CD14-positive monocyte (primary cell): Measurements from ENCODE around the gene GRIN2C. TPM values are rescaled to one million over a fixed set of nuclear protein-coding genes. Genes with fewer than 3 reads are reported as not detected.

Source experiments
- DNase-seq, 3 donors: peaks; one replicate each; pipeline ENCODE4 v3.0.0-alpha.2; 2011 to 2022
- H2AFZ ChIP-seq: 2 replicates; pipeline ENCODE4 v1.6.0; 2012; ENCODE audit warnings: mild to moderate bottlenecking, low read depth, low read length, inconsistent platforms; ENCODE audit not compliant: insufficient read depth, poor library complexity, severe bottlenecking
- H3K27ac ChIP-seq, 2 donors: 1 replicate in 1 of 2; 2 replicates in 1 of 2; pipeline ENCODE4 v1.5.1; 2012 to 2013; ENCODE audit warnings: low read length in 2 of 2, control low read depth in 1 of 2, inconsistent platforms in 1 of 2, low read depth in 1 of 2, mild to moderate bottlenecking in 1 of 2
- H3K27me3 ChIP-seq, 2 donors: one replicate each; pipeline versions ENCODE4 v1.6.0 to v1.6.1; 2011 to 2013; ENCODE audit warnings: low read length in 2 of 2; ENCODE audit not compliant: control insufficient read depth in 2 of 2, insufficient read depth in 2 of 2
- H3K36me3 ChIP-seq, 2 donors: replicated peaks in 1 of 2; 1 replicate in 1 of 2; 2 replicates in 1 of 2; pipeline versions ENCODE4 v1.5.1 to v1.6.1; 2012 to 2013; ENCODE audit warnings: low read length in 2 of 2, control low read depth in 1 of 2, inconsistent platforms in 1 of 2, mild to moderate bottlenecking in 1 of 2; ENCODE audit not compliant: insufficient read depth in 2 of 2, control insufficient read depth in 1 of 2
- H3K4me1 ChIP-seq, 2 donors: 1 replicate in 1 of 2; 2 replicates in 1 of 2; pipeline versions ENCODE4 v1.5.1 to v1.6.1; 2012 to 2013; ENCODE audit warnings: low read length in 2 of 2, control low read depth in 1 of 2, inconsistent platforms in 1 of 2, mild to moderate bottlenecking in 1 of 2, moderate library complexity in 1 of 2; ENCODE audit not compliant: insufficient read depth in 2 of 2, control insufficient read depth in 1 of 2
- H3K4me2 ChIP-seq: replicated peaks from 2 replicates; pipeline ENCODE3; 2012; ENCODE audit warnings: low read length, moderate library complexity, mild to moderate bottlenecking; ENCODE audit not compliant: poor library complexity, severe bottlenecking; ENCODE audit errors: extremely low read depth
- H3K4me3 ChIP-seq, 3 experiments: fragments of 200-600 bp in 1 of 3; sonication (generic) in 1 of 3; replicated peaks in 1 of 3; 1 replicate in 2 of 3; 2 replicates in 1 of 3; pipeline ENCODE4 v1.5.1; 2011 to 2013; ENCODE audit warnings: low read length in 3 of 3, mild to moderate bottlenecking in 3 of 3, control low read depth in 2 of 3, low read depth in 2 of 3, inconsistent platforms in 1 of 3, moderate library complexity in 1 of 3
- H3K79me2 ChIP-seq: 2 replicates; pipeline ENCODE4 v1.6.0; 2012; ENCODE audit warnings: mild to moderate bottlenecking, control low read depth, inconsistent platforms, low read length, moderate library complexity; ENCODE audit not compliant: insufficient read depth
- H3K9ac ChIP-seq: 2 replicates; pipeline ENCODE4 v1.6.0; 2017; ENCODE audit warnings: low read length, mild to moderate bottlenecking; ENCODE audit not compliant: insufficient read depth, poor library complexity, severe bottlenecking
- H3K9me3 ChIP-seq, 2 donors: replicated peaks in 1 of 2; 1 replicate in 1 of 2; 2 replicates in 1 of 2; pipeline versions ENCODE4 v1.5.1 to v1.6.1; 2012 to 2013; ENCODE audit warnings: low read length in 2 of 2, control low read depth in 1 of 2; ENCODE audit not compliant: control insufficient read depth in 1 of 2, insufficient read depth in 1 of 2
- H4K20me1 ChIP-seq: 2 replicates; pipeline ENCODE4 v1.6.0; 2012; ENCODE audit warnings: mild to moderate bottlenecking, low read length, control low read depth, moderate library complexity; ENCODE audit not compliant: insufficient read depth
- H3K27ac Mint-ChIP-seq, 7 donors: one replicate each; pipeline ENCODE4 v1.8.0; 2020; ENCODE audit warnings: mild to moderate bottlenecking in 7 of 7, mixed read lengths in 7 of 7, moderate library complexity in 6 of 7, inconsistent platforms in 2 of 7
- H3K27me3 Mint-ChIP-seq, 3 donors: one replicate each; pipeline ENCODE4 v1.8.0; 2021 to 2022; ENCODE audit warnings: low read depth in 3 of 3, mild to moderate bottlenecking in 3 of 3, mixed read lengths in 3 of 3, moderate library complexity in 3 of 3, inconsistent platforms in 1 of 3
- H3K36me3 Mint-ChIP-seq, 2 donors: one replicate each; pipeline ENCODE4 v1.8.0; 2020; ENCODE audit warnings: mixed read lengths in 2 of 2, inconsistent platforms in 1 of 2, mild to moderate bottlenecking in 1 of 2
- H3K4me1 Mint-ChIP-seq: one replicate; pipeline ENCODE4 v1.8.0; 2020; ENCODE audit warnings: mild to moderate bottlenecking, mixed read lengths
- H3K4me3 Mint-ChIP-seq, 2 donors: one replicate each; pipeline ENCODE4 v1.8.0; 2020; ENCODE audit warnings: mild to moderate bottlenecking in 2 of 2, mixed read lengths in 2 of 2, moderate library complexity in 1 of 2
- H3K9me3 Mint-ChIP-seq, 7 donors: one replicate each; pipeline ENCODE4 v1.8.0; 2020 to 2022; ENCODE audit warnings: mixed read lengths in 7 of 7, mild to moderate bottlenecking in 6 of 7, moderate library complexity in 6 of 7, inconsistent platforms in 2 of 7
- WGBS: methylation state at CpG from one replicate; pipeline ENCODE4 v1.1.5; 2013; ENCODE audit warnings: missing lambda C conversion rate; ENCODE audit not compliant: insufficient coverage; 5-methylcytosine and 5-hydroxymethylcytosine counted together
- intact Hi-C, 2 donors: fragments of 100-400 bp; cut with micrococcal nuclease; formaldehyde crosslinking; loops; one replicate each; pipeline versions ENCODE4 v1.15.0 to v1.15.1; 2023
- polyA plus RNA-seq, 3 donors: library from polyadenylated mRNA; depleted of rRNA in 1 of 3; unstranded in 2 of 3; stranded (reverse) in 1 of 3; fragments of 300-500 nt in 2 of 3; fragments of >200 nt in 1 of 3; fragmentation: Illumina TruSeq in 2 of 3; gene quantifications; 1 replicate in 2 of 3; 2 replicates in 1 of 3; pipeline ENCODE4 v1.2.3, GENCODE V29; 2012 to 2021
- TF ChIP-seq, protein P1 (sequence below): fragments of 200-600 bp; IDR thresholded peaks from one replicate; pipeline ENCODE4 v1.8.0; 2022; ENCODE audit warnings: antibody characterized with exemption, mild to moderate bottlenecking

The GRIN2C gene
- polyA plus RNA-seq, 3 donors, result 0.04 TPM; not detected in 2

DNA sequence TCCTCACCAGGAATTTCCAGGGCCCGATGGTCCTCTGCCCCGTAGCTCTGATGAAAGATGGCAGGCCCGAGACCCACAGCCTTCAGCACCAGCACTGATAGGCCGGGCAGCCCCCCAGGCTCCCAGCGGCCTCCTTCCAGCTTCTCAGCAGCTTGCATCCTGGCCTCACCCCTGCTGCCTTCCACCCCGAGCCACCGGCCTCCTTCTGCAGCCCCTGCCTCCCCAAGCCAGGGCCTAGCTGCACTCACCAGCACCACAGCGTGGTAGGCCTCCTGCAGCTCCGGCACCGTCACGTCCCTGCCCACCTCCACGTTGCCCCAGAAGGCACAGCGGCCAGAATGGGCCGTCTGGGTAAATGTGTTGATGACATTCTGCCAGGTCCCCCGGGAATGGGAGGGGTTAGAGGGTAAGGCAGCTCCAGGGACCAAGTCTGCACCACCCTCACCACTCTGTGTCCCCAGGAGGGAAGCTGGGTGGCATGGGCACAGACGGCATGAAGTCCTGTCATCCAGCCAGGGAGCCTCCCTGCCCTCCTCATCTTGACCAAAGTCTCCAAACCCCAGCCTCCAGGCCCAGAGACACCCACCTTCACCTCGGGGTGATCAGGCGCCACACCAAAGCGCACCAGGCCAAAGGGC is 6.6 kb upstream of the GRIN2C start:
- intact Hi-C loops, result loop anchor here (10.0 kb wide), 3 partner anchors 202 to 492 kb away; no protein-coding TSS in a partner anchor
- TF ChIP-seq, protein P1, sequence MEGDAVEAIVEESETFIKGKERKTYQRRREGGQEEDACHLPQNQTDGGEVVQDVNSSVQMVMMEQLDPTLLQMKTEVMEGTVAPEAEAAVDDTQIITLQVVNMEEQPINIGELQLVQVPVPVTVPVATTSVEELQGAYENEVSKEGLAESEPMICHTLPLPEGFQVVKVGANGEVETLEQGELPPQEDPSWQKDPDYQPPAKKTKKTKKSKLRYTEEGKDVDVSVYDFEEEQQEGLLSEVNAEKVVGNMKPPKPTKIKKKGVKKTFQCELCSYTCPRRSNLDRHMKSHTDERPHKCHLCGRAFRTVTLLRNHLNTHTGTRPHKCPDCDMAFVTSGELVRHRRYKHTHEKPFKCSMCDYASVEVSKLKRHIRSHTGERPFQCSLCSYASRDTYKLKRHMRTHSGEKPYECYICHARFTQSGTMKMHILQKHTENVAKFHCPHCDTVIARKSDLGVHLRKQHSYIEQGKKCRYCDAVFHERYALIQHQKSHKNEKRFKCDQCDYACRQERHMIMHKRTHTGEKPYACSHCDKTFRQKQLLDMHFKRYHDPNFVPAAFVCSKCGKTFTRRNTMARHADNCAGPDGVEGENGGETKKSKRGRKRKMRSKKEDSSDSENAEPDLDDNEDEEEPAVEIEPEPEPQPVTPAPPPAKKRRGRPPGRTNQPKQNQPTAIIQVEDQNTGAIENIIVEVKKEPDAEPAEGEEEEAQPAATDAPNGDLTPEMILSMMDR, result no peak

GRCh38 chr17:74865504-74866197 is 6.0 kb upstream of the GRIN2C start:
- 82% methylated on average over 10 of the region's 19 CpGs for WGBS
- Mint-ChIP-seq H3K36me3 (peaks cover 16 to 19% of the 10 kb centered on the region in 2 donors), H3K9me3 (peaks cover 0 to 13% (median 0%) of the 10 kb centered on the region in 7 donors), H3K27me3 (peaks cover 20 to 32% (median 29%) of the 10 kb centered on the region in 3 donors), H3K4me3 (no peak overlapping the region), H3K27ac (no peak overlapping the region), H3K4me1 (peaks cover 17% of the 10 kb centered on the region)
- intact Hi-C loops, result loop anchor here (2.0 to 10.0 kb wide), 4 partner anchors 75 to 491 kb away; no protein-coding TSS in a partner anchor
- Histone ChIP-seq H3K79me2 (no peaks in the 10 kb centered on the region), H3K4me2 (no peak overlapping the region), H3K9ac (no peak overlapping the region), H3K4me3 (no peak overlapping the region), H3K4me1 (peaks cover 13 to 17% of the 10 kb centered on the region in 2 donors), H2AFZ (no peak overlapping the region), H4K20me1 (no peaks in the 10 kb centered on the region), H3K36me3 (no peaks in the 10 kb centered on the region), H3K9me3 (no peaks in the 10 kb centered on the region), H3K27ac (no peak overlapping the region), H3K27me3 (peaks cover 10 to 19% of the 10 kb centered on the region in 2 donors)
- DNase-seq, result no peak
- TF ChIP-seq, protein P1, result no peak

More for the DNA sequence above, 6.6 kb upstream of the GRIN2C start:
- H3K79me2 ChIP-seq, result no peaks in the 10 kb centered on the region
- Mint-ChIP-seq H3K4me1 (peaks cover 12% of the 10 kb centered on the region), H3K9me3 (peaks cover 0 to 9% (median 0%) of the 10 kb centered on the region in 7 donors), H3K27ac (no peak overlapping the region), H3K4me3 (no peak overlapping the region), H3K27me3 (peaks cover 15 to 26% (median 23%) of the 10 kb centered on the region in 3 donors), H3K36me3 (peaks cover 19 to 21% of the 10 kb centered on the region in 2 donors)
- H3K27me3 ChIP-seq, result peaks cover 4 to 13% of the 10 kb centered on the region in 2 donors
- no peak overlapping the region for H3K9ac ChIP-seq
- peaks cover 7 to 10% of the 10 kb centered on the region in 2 donors for H3K4me1 ChIP-seq
- no peak overlapping the region for H3K4me2 ChIP-seq
- no peaks in the 10 kb centered on the region for H4K20me1 ChIP-seq
- no peaks in the 10 kb centered on the region for H3K9me3 ChIP-seq
- H3K36me3 ChIP-seq, result no peaks in the 10 kb centered on the region
- H2AFZ ChIP-seq, result no peak overlapping the region
- WGBS, result 81% methylated on average over 8 of the region's 19 CpGs
- H3K4me3 ChIP-seq, result no peak overlapping the region
- no peak overlapping the region for H3K27ac ChIP-seq
- DNase-seq, result no peak
